Measurements from ENCODE around the gene TEKT3.

Gene TEKT3

GRCh38 chr17:15278924-15279477, 62.4 kb downstream of the TEKT3 start:
- no peaks in the 10 kb centered on the region for H3K4me1 ChIP-seq (ENCODE audit: control insufficient read depth, insufficient read depth, low read length)
- no peak overlapping the region for H3K4me3 ChIP-seq (ENCODE audit: low read depth, low read length)
- ChIA-PET CTCF (interaction anchor here (0.6 kb wide), 1 partner anchor 15 kb away, joined by 3 read pairs; no protein-coding TSS in a partner anchor), POLR2A (interaction anchor here (0.5 kb wide), 1 partner anchor 1931 kb away, joined by 4 read pairs; no protein-coding TSS in a partner anchor)
- no peak for TF ChIP-seq ZNF416 (tag by site-specific recombination; IDR thresholded peaks at IDR 0.05)
- TF ChIP-seq ZNF677 (tag by site-specific recombination; IDR thresholded peaks at IDR 0.05) = no peak
- peak; percentile 66 for TF ChIP-seq SETDB1 (IDR thresholded peaks at IDR 0.05; ENCODE audit: insufficient read length, low read length)
- TF ChIP-seq SCRT2 (tag by site-specific recombination; IDR thresholded peaks at IDR 0.05) = peak; percentile 69; the same call in 1 of the 2 replicates
- TF ChIP-seq ZFP69B (tag by site-specific recombination; IDR thresholded peaks at IDR 0.05) = no peak
- TF ChIP-seq FEZF1 (tag by site-specific recombination; IDR thresholded peaks at IDR 0.05) = no peak
- H3K9me3 ChIP-seq (ENCODE audit: control insufficient read depth, insufficient read depth, low read depth, low read length) = no peaks in the 10 kb centered on the region
- H3K36me3 ChIP-seq (ENCODE audit: control insufficient read depth in 2 of 2, insufficient read depth in 1 of 2, low read length in 2 of 2) = no peaks in the 10 kb centered on the region
- H3K27ac ChIP-seq (ENCODE audit: extremely low read depth, low read depth, low read length) = no peak overlapping the region

GRCh38 chr17:15278380-15278779, 63.0 kb downstream of the TEKT3 start:
- POLR2A ChIA-PET = interaction anchor here (0.7 kb wide), 1 partner anchor 1857 kb away, joined by 4 read pairs; no protein-coding TSS in a partner anchor

More at GRCh38 chr17:15278380-15278779, 63.0 kb downstream of the TEKT3 start:
- no peak overlapping the region for H3K4me3 ChIP-seq (ENCODE audit: low read depth, low read length)
- CTCF ChIA-PET = interaction anchor here (0.6 kb wide), 1 partner anchor 14 kb away, joined by 3 read pairs; no protein-coding TSS in a partner anchor
- H3K4me1 ChIP-seq (ENCODE audit: control insufficient read depth, insufficient read depth, low read length) = no peaks in the 10 kb centered on the region
- no peaks in the 10 kb centered on the region for H3K9me3 ChIP-seq (ENCODE audit: control insufficient read depth, insufficient read depth, low read depth, low read length)
- H3K36me3 ChIP-seq (ENCODE audit: control insufficient read depth in 2 of 2, insufficient read depth in 1 of 2, low read length in 2 of 2) = no peaks in the 10 kb centered on the region
- no peak overlapping the region for H3K27ac ChIP-seq (ENCODE audit: extremely low read depth, low read depth, low read length)
- TF ChIP-seq ZNF501 (tag by site-specific recombination; IDR thresholded peaks at IDR 0.05) = no peak
- TF ChIP-seq KLF10 (tag by site-specific recombination; IDR thresholded peaks at IDR 0.05) = no peak
- TF ChIP-seq HOXD13 (CRISPR knock-in tag; IDR thresholded peaks at IDR 0.05; ENCODE audit: borderline replicate concordance) = no peak
- TF ChIP-seq ZXDB (tag by site-specific recombination; IDR thresholded peaks at IDR 0.05) = no peak
- TF ChIP-seq INSM2 (tag by site-specific recombination; IDR thresholded peaks at IDR 0.05) = no peak
- TF ChIP-seq ZBTB17 (tag by site-specific recombination; IDR thresholded peaks at IDR 0.05) = 0 out of 2 replicates have a peak, but pooled peaks have one; percentile 38
- no peak for TF ChIP-seq ZSCAN30 (tag by site-specific recombination; IDR thresholded peaks at IDR 0.05)
- TF ChIP-seq PRDM10 (tag by site-specific recombination; IDR thresholded peaks at IDR 0.05) = no peak
